GM18505 (cell line): ENCODE data around the gene RRP36.

Source experiments
- ATAC-seq: cut with Tn5 transposase; IDR thresholded peaks from one replicate; pipeline ENCODE4 v1.9.1; 2021; ENCODE audit not compliant: unreplicated experiment
- POLR2A ChIP-seq: IDR thresholded peaks from 4 replicates; pipeline ENCODE4 v1.6.1; 2011; ENCODE audit warnings: borderline replicate concordance; ENCODE audit not compliant: insufficient read depth, insufficient read length; ENCODE audit errors: extremely low read depth

Gene RRP36

GRCh38 chr6:43074847-43075669 lies 53.6 kb downstream of the RRP36 start:
- no peak for ATAC-seq
- no peak for TF ChIP-seq POLR2A

- no peak for TF ChIP-seq POLR2A
- no peak for ATAC-seq
These were observed 54.4 kb downstream of the RRP36 start, which contains the start of gene PTK7 for GRCh38 chr6:43075670-43076463. PTK7 (plus strand) TSS chr6:43076314; CDS start chr6:43076489, 175 bp downstream.

GRCh38 chr6:43076464-43077332 lies 55.3 kb downstream of the RRP36 start:
- TF ChIP-seq POLR2A = no peak
- no peak for ATAC-seq

GRCh38 chr6:43077333-43077809 lies 55.9 kb downstream of the RRP36 start:
- ATAC-seq = no peak
- no peak for TF ChIP-seq POLR2A

GRCh38 chr6:43077981-43078511 lies 56.6 kb downstream of the RRP36 start:
- no peak for TF ChIP-seq POLR2A
- ATAC-seq = no peak

- ATAC-seq = no peak
- TF ChIP-seq POLR2A = no peak
These were observed 57.3 kb downstream of the RRP36 start for GRCh38 chr6:43078691-43079090.
